Inferior parietal cortex (tissue), 1 donor: ENCODE data around the gene MAZ.
"Not testable (repeated sequence)": the region's sequence is repeated elsewhere in the genome, so short reads cannot be mapped to it uniquely, and the experiment has no call there.

ENCODE experiments used
- DNase-seq: peaks from one replicate; pipeline ENCODE4 v3.0.0-alpha.2; 2016; ENCODE audit errors: extremely low spot score

Gene MAZ

DNA sequence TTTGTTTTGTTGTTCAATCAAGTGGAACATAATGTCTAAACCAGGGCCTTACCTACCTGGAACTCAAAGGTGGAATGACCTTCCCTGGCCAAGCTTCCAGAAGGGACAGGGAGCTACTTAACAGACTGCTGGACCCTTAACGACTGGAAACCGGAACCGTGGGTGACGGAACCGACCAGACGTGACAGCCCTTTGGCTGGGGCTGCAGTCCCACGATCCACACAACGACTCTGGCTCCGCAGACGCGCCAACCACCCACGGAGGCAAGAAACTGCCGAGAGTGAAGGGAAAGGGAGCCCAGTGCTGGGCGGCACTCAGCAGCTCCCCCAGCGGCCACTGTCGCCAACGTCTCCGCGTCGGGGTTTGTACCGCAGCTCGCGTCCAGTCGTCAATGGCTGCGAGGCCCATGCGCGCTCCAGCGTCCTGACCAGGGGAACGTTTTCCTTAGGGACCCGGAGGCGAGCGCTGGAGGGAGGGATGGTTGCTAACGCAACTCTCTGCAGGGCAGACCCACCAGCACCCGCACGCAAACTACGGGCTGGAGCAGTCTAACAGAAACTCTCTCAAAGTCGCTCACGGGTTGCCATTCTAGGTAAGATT is 21.3 kb upstream of the MAZ start:
- DNase-seq: peak; percentile 44

- not testable (repeated sequence) for DNase-seq
These were observed 19.2 kb upstream of the MAZ start for GRCh38 chr16:29787155-29787554.

DNA sequence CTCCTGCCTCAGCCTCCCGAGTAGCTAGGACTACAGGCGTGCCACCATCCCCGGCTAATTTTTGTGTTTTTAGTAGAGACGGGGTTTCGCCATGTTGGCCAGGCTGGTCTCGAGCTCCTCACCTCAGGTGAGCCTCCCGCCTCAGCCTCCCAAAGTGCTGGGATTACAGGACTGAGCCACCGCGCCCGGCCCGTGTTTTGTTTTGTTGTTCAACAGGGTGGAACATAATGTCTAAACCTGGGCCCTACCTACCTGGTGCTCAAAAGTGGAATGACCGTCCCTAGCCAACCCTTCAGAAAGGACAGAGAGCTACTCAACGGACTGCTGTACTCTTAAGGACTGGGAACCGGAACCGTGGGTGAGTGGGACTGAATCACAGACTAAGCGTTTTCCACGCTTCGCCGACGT is 16.6 kb upstream of the MAZ start:
- no peak for DNase-seq

DNA sequence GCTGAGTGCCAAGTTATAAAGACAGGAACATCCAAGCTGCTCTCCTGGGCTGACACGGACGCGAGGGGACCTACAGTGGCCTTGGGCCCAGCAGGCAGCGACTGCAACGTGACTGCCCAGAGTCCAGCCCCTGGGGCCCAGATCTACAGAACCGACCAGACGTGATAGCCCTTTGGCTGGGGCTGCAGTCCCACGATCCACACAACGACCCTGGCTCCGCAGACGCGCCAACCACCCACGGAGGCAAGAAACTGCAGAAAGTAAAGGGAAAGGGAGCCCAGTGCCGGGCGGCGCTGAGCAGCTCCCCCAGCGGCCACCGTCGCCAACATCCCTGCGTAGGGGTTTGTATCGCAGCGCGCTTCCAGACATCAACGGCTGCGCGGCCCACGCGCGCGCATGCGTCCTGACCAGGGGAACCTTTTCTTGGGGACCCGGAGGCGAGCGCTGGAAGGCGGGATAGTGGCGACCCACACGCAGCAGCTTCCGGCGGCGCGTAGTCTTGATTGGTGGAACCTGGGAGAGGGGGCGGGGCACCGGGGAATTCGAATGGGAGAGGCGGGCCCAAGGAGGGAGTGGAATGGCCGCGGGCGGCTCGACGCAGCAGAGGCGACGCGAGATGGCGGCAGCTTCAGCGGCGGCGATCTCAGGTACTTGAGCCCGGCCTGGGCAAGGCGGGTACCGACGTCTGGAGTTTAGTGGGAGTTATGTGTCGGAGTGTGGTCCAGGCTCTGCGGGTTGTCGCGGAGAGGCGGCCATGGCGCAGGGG is 16.0 kb upstream of the MAZ start, which contains the start of gene KIF22:
Gene KIF22, plus strand, starts transcription at position 569 of the 766 bp plus-strand sequence. Its CDS starts 9 bp downstream, at position 578.
- DNase-seq: peak; percentile 98

- DNase-seq: no peak
These were observed 15.1 kb upstream of the MAZ start for GRCh38 chr16:29790949-29791844.

GRCh38 chr16:29791845-29792807 is 14.2 kb upstream of the MAZ start:
- no peak for DNase-seq

GRCh38 chr16:29793153-29793552 is 13.2 kb upstream of the MAZ start:
- not testable (repeated sequence) for DNase-seq

DNA sequence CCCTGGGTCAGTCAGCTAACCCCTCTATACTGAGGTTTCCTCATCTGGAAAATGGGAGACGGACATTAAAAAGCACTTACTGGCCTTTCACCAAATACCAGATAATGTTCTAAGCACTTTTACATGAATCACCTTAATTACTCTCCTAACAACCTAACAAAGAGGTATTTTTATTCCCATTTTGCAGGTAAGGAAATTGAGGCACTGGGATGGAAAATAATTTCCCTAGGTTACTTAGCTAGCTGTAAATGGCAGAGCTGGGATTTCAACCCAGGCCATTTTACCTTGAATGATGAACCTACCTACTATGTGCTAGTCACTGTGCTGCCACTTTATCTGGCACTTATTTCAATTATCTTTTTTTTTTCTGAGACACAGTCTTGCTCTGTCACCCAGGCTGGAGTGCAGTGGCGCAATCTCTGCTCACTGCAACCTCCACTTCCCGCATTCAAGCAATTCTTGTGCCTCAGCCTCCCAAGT is 12.1 kb upstream of the MAZ start:
- no peak for DNase-seq

- DNase-seq: no peak
These were observed 3.9 kb upstream of the MAZ start for GRCh38 chr16:29802416-29802935.

DNA sequence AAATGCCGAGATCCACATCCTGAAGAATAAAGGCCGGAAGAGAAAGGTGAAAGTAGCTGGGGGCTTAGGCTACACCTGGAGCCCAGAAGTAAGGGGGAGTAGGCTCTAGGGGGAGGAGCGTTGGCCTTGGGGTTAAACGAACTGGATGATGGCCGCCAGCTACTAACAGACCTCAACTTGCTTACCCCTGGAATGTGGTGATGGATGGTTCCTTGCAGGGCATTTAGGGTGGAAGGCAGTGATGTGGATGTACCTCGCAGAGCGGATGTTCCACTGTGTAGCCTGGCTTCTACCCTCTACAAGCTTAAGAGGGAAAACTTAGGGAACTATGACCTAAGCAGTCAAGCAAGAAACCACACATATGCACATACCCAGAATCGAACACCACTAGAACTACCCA is 2.3 kb upstream of the MAZ start:
- no peak for DNase-seq

DNA sequence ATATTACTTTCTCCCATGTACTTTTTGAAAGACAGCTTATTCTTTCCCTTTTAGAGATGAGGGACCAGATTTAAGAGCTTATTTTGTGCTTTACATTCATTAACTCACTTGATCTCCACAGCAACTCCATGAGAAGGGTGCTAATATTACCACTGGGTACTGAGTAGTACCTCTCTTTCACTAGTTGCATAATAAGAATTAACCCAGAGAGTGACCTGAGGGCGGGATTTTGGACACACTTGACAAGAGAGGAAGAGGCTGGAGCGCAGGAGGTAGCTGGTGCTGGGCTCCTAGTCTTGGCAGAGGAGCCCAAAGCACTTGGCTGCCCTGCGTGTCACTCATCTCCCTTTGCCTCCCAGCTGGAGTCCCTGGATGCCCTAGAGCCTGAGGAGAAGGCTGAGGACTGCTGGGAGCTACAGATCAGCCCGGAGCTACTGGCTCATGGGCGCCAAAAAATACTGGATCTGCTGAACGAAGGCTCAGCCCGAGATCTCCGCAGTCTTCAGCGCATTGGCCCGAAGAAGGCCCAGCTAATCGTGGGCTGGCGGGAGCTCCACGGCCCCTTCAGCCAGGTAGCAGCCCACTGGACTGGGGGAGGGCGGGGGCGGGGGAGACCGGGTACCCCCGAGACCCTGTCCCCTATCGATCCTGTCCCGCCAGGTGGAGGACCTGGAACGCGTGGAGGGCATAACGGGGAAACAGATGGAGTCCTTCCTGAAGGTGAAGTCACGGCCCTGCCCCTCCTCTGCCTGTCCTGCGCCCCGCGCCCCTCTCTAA is 1.7 kb upstream of the MAZ start:
- DNase-seq: no peak

GRCh38 chr16:29805232-29806098 is 864 bp upstream of the MAZ start:
- DNase-seq: peak; percentile 94

DNA sequence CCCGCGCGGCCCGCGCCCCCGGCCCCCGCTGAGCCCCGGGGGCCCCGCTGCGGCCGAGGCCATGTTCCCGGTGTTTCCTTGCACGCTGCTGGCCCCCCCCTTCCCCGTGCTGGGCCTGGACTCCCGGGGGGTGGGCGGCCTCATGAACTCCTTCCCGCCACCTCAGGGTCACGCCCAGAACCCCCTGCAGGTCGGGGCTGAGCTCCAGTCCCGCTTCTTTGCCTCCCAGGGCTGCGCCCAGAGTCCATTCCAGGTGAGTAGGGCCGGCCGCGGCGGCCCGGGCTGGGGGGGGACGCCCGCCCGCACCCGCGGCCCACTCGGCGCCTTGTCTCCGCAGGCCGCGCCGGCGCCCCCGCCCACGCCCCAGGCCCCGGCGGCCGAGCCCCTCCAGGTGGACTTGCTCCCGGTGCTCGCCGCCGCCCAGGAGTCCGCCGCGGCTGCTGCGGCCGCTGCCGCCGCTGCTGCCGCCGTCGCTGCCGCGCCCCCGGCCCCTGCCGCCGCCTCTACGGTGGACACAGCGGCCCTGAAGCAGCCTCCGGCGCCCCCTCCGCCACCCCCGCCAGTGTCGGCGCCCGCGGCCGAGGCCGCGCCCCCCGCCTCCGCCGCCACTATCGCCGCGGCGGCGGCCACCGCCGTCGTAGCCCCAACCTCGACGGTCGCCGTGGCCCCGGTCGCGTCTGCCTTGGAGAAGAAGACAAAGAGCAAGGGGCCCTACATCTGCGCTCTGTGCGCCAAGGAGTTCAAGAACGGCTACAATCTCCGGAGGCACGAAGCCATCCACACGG is 504 bp downstream of the MAZ start:
- no peak for DNase-seq

GRCh38 chr16:29807426-29808218 is 1.3 kb downstream of the MAZ start:
- DNase-seq: peak; percentile 79

- no peak for DNase-seq
These were observed 2.0 kb downstream of the MAZ start for GRCh38 chr16:29808219-29808900.

- DNase-seq: no peak
These were observed 2.9 kb downstream of the MAZ start for GRCh38 chr16:29809031-29809747.
